MM.1S (cell line): ENCODE data around the gene TMEM232.

ENCODE experiments used
- CTCF ChIP-seq: fragments of 300-600 bp; sonication (generic); IDR thresholded peaks from 2 replicates; pipeline ENCODE4 v1.5.1; 2016; ENCODE audit warnings: antibody characterized with exemption, low read length, mixed read lengths
- EZH2 ChIP-seq: fragments of 300-600 bp; sonication (generic); optimal IDR thresholded peaks from 2 replicates; pipeline ENCODE3; 2017; ENCODE audit warnings: low read depth, mild to moderate bottlenecking, antibody characterized with exemption, low read length, mixed read lengths
- EZH2phosphoT487 ChIP-seq: fragments of 300-600 bp; sonication (generic); IDR thresholded peaks from 2 replicates; pipeline ENCODE4 v1.6.1; 2018; ENCODE audit warnings: antibody characterized with exemption, low read length

- TF ChIP-seq CTCF, result no peak
- no peak for TF ChIP-seq EZH2phosphoT487
- no peak for TF ChIP-seq EZH2
Observed at GRCh38 chr5:110612794-110613247, 113.7 kb downstream of the TMEM232 start.
